Endometrial microvascular endothelial cells (primary cell): Measurements from ENCODE around the gene IFITM10. TPM values are rescaled to one million over a fixed set of nuclear protein-coding genes. Genes with fewer than 3 reads are reported as not detected.

ENCODE experiments used
- in situ Hi-C: cut with HindIII; loops from 2 replicates; pipeline ENCODE4 v1.10.0; 2017; ENCODE audit warnings: low sequenced_read_pairs, low pct_unique_long_range_greater_than_20kb; ENCODE audit errors: inconsistent ontology term
- total RNA-seq: library from RNA; depleted of rRNA; stranded (reverse); fragments of >200 nt; gene quantifications from one replicate; pipeline ENCODE4 v1.2.3, GENCODE V29; 2015; ENCODE audit errors: inconsistent ontology term

Gene IFITM10
- total RNA-seq, 1 donor from 2014 or later, result not detected

- in situ Hi-C loops, result no loop called here
These were observed 16.5 kb upstream of the IFITM10 start for GRCh38 chr11:1766719-1767398.

GRCh38 chr11:1765871-1766718, 15.7 kb upstream of the IFITM10 start:
- in situ Hi-C loops, result no loop called here

- in situ Hi-C loops, result no loop called here
These were observed 13.6 kb upstream of the IFITM10 start, which contains the start of gene CTSD for GRCh38 chr11:1763796-1764661. Gene CTSD (minus strand): TSS chr11:1763927. CDS start chr11:1763859, 68 bp downstream.

GRCh38 chr11:1763336-1763795, 13.0 kb upstream of the IFITM10 start:
- in situ Hi-C loops, result no loop called here

GRCh38 chr11:1762537-1763302, 12.3 kb upstream of the IFITM10 start:
- in situ Hi-C loops, result no loop called here

GRCh38 chr11:1761857-1762536, 11.6 kb upstream of the IFITM10 start:
- in situ Hi-C loops, result no loop called here

GRCh38 chr11:1761110-1761856, 10.9 kb upstream of the IFITM10 start:
- in situ Hi-C loops, result no loop called here

- in situ Hi-C loops, result no loop called here
These were observed 10.1 kb upstream of the IFITM10 start for GRCh38 chr11:1760351-1761109.

- in situ Hi-C loops, result no loop called here
These were observed 9.4 kb upstream of the IFITM10 start for GRCh38 chr11:1759851-1760220.

GRCh38 chr11:1759151-1759850, 8.9 kb upstream of the IFITM10 start:
- in situ Hi-C loops, result no loop called here

- in situ Hi-C loops, result no loop called here
These were observed 8.3 kb upstream of the IFITM10 start for GRCh38 chr11:1758611-1759150.

- in situ Hi-C loops, result no loop called here
These were observed 7.6 kb upstream of the IFITM10 start for GRCh38 chr11:1757861-1758610.

- in situ Hi-C loops, result no loop called here
These were observed 6.7 kb upstream of the IFITM10 start for GRCh38 chr11:1756791-1757771.
